CD4-positive, alpha-beta memory T cell (primary cell): ENCODE results near the gene TTC34. TPM values are rescaled to one million over a fixed set of nuclear protein-coding genes. Genes with fewer than 3 reads are reported as not detected.
A peak's percentile ranks its signal among the peaks of the same experiment; 100 is the strongest.

Source experiments
- CTCF ChIA-PET: fragments of 350-600 bp; sonication (Branson Sonifier 250); formaldehyde crosslinking; loops from one replicate; lab custom pipeline; 2021; ENCODE audit warnings: inconsistent platforms; ENCODE audit not compliant: partially characterized antibody; lab: Charles Lee
- POLR2A ChIA-PET: fragments of 350-600 bp; sonication (Branson Sonifier 250); formaldehyde crosslinking; loops from one replicate; lab custom pipeline; 2021; ENCODE audit not compliant: partially characterized antibody; lab: Charles Lee
- DNase-seq, 5 donors: peaks; one replicate each; pipeline versions ENCODE4 v3.0.0 to v3.0.0-alpha.2; 2020 to 2022; ENCODE audit warnings: mixed read lengths in 1 of 5
- H3K27ac ChIP-seq: one replicate; pipeline ENCODE4 v1.7.0; 2013; ENCODE audit warnings: low read depth, low read length
- H3K27me3 ChIP-seq: 2 replicates; pipeline ENCODE4 v1.7.0; 2013; ENCODE audit warnings: mild to moderate bottlenecking, low read length, moderate library complexity; ENCODE audit not compliant: insufficient read depth
- H3K36me3 ChIP-seq: 2 replicates; pipeline ENCODE4 v1.7.0; 2013; ENCODE audit warnings: mild to moderate bottlenecking, low read length, moderate library complexity; ENCODE audit not compliant: insufficient read depth
- H3K4me1 ChIP-seq: 2 replicates; pipeline ENCODE4 v1.7.0; 2013; ENCODE audit warnings: mild to moderate bottlenecking, low read length, moderate library complexity; ENCODE audit not compliant: insufficient read depth
- H3K4me3 ChIP-seq, 2 donors: one replicate each; pipeline ENCODE4 v1.7.0; 2013; ENCODE audit warnings: low read length in 2 of 2, mild to moderate bottlenecking in 1 of 2
- H3K9me3 ChIP-seq, 2 donors: one replicate each; pipeline ENCODE4 v1.7.0; 2013; ENCODE audit warnings: low read length in 2 of 2, control low read depth in 1 of 2; ENCODE audit not compliant: control insufficient read depth in 1 of 2
- H3K27ac Mint-ChIP-seq, 7 donors: one replicate each; pipeline ENCODE4 v1.8.0; 2020 to 2021; ENCODE audit warnings: mixed read lengths in 7 of 7, mild to moderate bottlenecking in 6 of 7, inconsistent platforms in 3 of 7, moderate library complexity in 3 of 7
- H3K27me3 Mint-ChIP-seq, 2 donors: one replicate each; pipeline ENCODE4 v1.8.0; 2020 to 2021; ENCODE audit warnings: mixed read lengths in 2 of 2
- H3K36me3 Mint-ChIP-seq, 2 donors: one replicate each; pipeline ENCODE4 v1.8.0; 2020 to 2021; ENCODE audit warnings: mixed read lengths in 2 of 2, inconsistent platforms in 1 of 2, mild to moderate bottlenecking in 1 of 2
- H3K4me1 Mint-ChIP-seq, 4 donors: one replicate each; pipeline ENCODE4 v1.8.0; 2020 to 2021; ENCODE audit warnings: mixed read lengths in 4 of 4, mild to moderate bottlenecking in 1 of 4
- H3K4me3 Mint-ChIP-seq, 8 donors: one replicate each; pipeline ENCODE4 v1.8.0; 2020 to 2021; ENCODE audit warnings: mixed read lengths in 8 of 8, mild to moderate bottlenecking in 7 of 8, moderate library complexity in 6 of 8, inconsistent platforms in 3 of 8
- H3K9me3 Mint-ChIP-seq, 8 donors: one replicate each; pipeline ENCODE4 v1.8.0; 2020 to 2021; ENCODE audit warnings: mixed read lengths in 8 of 8, mild to moderate bottlenecking in 5 of 8, inconsistent platforms in 3 of 8, moderate library complexity in 1 of 8
- intact Hi-C: fragments of 100-400 bp; cut with micrococcal nuclease; formaldehyde crosslinking; loops from one replicate; pipeline ENCODE4 v1.15.1; 2023
- polyA plus RNA-seq, 2 donors: library from polyadenylated mRNA; unstranded; fragments of 300-500 nt; fragmentation: Illumina TruSeq; gene quantifications; one replicate each; pipeline ENCODE4 v1.2.3, GENCODE V29; 2021
- total RNA-seq, 2 experiments: library from RNA; stranded (reverse); gene quantifications; one replicate each; pipeline ENCODE4 v1.2.3, GENCODE V29; 2021

Gene TTC34
- total and polyA plus RNA-seq, 4 experiments from 2014 or later: 0.06 to 4.9 (median 4.8) TPM; not detected in 1

DNA sequence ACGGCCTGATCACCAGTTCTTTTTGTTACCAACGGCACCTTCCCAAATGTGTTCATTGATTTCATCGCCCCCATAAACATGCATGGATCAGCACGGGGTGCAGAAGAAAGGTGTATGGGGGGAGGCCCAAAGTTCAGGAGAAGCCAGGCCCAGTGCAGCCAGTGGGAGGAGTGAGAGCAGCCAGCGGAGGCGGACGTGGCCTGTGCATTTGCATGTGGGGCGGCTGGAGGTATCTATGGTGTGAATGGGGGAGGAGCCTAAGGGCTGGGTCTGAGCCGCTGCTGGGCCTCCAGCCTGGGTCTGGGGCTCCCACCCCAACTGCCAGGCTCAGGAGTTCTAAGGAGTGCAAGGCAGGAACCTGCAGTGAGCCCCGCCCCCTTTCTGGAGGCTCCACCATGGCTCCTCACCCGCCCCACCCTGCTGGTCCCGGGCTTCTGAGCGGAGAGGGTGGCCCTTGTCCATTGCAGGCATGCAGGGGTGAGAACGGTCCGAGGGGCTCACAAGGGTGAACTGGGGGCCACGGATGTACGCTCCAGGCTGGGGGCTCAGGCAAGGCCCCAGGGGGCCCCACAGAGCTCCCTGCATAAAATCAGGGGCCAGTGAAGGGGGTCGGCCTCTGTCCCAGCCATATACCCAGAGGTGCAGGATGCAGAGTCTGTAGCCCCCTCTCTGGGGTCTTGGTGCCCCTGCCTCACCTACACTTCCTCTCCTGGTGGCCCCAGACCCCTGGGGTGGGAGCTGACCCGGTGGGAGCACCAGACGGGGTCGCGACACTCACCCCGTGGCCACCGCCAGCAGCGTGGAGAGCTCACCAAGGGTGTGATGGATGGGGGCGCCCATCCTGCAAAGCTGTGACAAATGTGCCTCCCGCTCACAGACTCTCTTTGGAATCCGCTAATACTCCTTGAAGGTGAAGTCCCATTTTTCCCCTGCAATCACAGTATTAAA lies 31.3 kb upstream of the TTC34 start:
- Mint-ChIP-seq H3K36me3 (no peaks in the 10 kb centered on the region), H3K4me1 (no peaks in the 10 kb centered on the region), H3K27me3 (no peaks in the 10 kb centered on the region), H3K4me3 (no peak overlapping the region), H3K27ac (no peak overlapping the region), H3K9me3 (peaks cover 0 to 5% (median 0%) of the 10 kb centered on the region in 8 donors)
- no peak for DNase-seq
- intact Hi-C loops: no loop called here
- Histone ChIP-seq H3K36me3 (no peaks in the 10 kb centered on the region), H3K4me1 (no peaks in the 10 kb centered on the region), H3K4me3 (no peak overlapping the region), H3K27ac (no peak overlapping the region), H3K9me3 (no peaks in the 10 kb centered on the region), H3K27me3 (no peaks in the 10 kb centered on the region)
- CTCF ChIA-PET: no interaction called here
- POLR2A ChIA-PET: no interaction called here

DNA sequence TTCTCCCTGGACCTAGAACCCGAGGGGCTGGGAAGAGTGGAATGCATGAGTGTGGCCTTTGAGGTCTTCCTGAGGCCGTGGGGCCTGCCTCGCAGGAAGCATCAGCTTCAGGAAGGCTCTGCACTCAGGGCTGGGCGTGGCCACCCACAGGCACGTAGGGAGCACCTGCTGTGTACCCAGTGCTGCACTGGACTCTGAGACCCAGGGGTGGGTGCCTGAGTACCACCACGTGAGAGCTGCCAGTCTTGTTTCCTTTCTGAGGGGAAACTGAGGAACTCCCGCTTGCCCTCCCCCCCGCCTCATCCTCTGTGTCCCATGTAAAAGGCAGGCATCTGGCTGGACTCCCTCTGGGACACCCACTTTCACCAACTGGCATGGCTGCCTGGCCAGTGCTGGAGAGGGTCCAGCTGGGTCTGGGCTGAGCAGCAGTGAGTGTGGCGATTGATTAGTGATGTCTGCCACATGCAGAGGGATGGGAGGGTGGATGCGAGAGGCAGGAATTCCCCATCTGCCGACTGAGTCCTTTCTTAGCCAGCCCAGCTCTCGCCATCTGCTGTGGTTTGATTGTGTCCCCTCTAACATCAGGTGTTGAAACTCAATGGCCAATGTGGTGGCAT lies 30.2 kb upstream of the TTC34 start:
- Mint-ChIP-seq H3K4me3 (no peak overlapping the region), H3K27me3 (no peaks in the 10 kb centered on the region), H3K9me3 (peaks cover 0 to 11% (median 2%) of the 10 kb centered on the region in 8 donors), H3K4me1 (no peaks in the 10 kb centered on the region), H3K36me3 (no peaks in the 10 kb centered on the region), H3K27ac (no peak overlapping the region)
- no peak overlapping the region for H3K4me3 ChIP-seq
- POLR2A ChIA-PET: no interaction called here
- no peaks in the 10 kb centered on the region for H3K27me3 ChIP-seq
- no peak overlapping the region for H3K27ac ChIP-seq
- DNase-seq: no peak
- intact Hi-C loops: no loop called here
- H3K4me1 ChIP-seq: no peaks in the 10 kb centered on the region
- no peaks in the 10 kb centered on the region for H3K9me3 ChIP-seq
- no peaks in the 10 kb centered on the region for H3K36me3 ChIP-seq
- CTCF ChIA-PET: no interaction called here

- Histone ChIP-seq H3K4me3 (no peak overlapping the region), H3K36me3 (no peaks in the 10 kb centered on the region), H3K27me3 (no peaks in the 10 kb centered on the region), H3K9me3 (no peaks in the 10 kb centered on the region), H3K4me1 (no peaks in the 10 kb centered on the region), H3K27ac (no peak overlapping the region)
- no peak for DNase-seq
- POLR2A ChIA-PET: no interaction called here
- intact Hi-C loops: no loop called here
- no peaks in the 10 kb centered on the region for H3K4me1 Mint-ChIP-seq
- CTCF ChIA-PET: no interaction called here
- no peaks in the 10 kb centered on the region for H3K36me3 Mint-ChIP-seq
- no peak overlapping the region for H3K27ac Mint-ChIP-seq
- peaks cover 0 to 11% (median 2%) of the 10 kb centered on the region in 8 donors for H3K9me3 Mint-ChIP-seq
- H3K4me3 Mint-ChIP-seq: no peak overlapping the region
- no peaks in the 10 kb centered on the region for H3K27me3 Mint-ChIP-seq
Measured at GRCh38 chr1:2830761-2831425, 29.4 kb upstream of the TTC34 start.

DNA sequence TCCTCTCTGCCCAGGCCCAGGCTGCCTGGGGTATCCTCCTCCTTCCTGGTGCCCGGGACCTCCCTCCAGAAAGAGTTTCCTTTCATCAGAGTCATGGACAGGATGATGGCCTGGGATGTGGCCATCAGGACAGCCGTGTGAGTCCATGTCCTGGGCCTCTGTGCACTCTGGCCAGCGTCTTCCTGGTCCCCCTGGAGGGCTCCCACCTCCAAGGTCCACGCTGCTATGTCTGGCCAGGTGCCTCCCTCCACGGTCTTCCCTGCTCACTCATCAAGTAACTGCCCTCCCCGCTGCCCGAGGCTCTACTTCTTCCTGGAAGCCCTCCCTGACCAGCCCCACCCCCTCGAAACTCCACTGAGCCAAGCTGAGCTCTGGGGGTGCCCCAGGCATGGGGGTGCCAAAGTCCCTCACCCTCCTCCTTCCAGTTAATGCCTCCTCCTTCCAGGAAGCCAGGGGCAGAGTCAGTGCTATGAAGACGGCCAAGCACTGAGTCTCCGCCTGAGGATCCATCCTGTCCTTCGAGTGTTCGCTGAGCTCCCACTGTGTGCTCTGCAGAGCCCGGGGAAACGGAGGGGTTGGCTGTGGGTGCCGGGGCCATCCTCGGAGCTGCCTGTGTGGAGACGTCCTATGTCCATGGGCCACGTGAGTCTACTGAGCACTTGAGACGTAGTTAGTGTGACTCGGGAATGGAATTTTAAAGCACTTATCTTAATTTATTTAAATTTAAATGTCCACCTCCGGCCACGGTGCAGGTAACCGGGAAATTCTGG lies 28.5 kb upstream of the TTC34 start:
- Histone ChIP-seq H3K27me3 (no peaks in the 10 kb centered on the region), H3K27ac (no peak overlapping the region), H3K36me3 (no peaks in the 10 kb centered on the region), H3K4me3 (no peak overlapping the region), H3K9me3 (no peaks in the 10 kb centered on the region), H3K4me1 (no peaks in the 10 kb centered on the region)
- Mint-ChIP-seq H3K27ac (no peak overlapping the region), H3K36me3 (no peaks in the 10 kb centered on the region), H3K4me3 (no peak overlapping the region), H3K9me3 (peaks cover 0 to 11% (median 2%) of the 10 kb centered on the region in 8 donors), H3K4me1 (no peaks in the 10 kb centered on the region), H3K27me3 (no peaks in the 10 kb centered on the region)
- CTCF ChIA-PET: no interaction called here
- POLR2A ChIA-PET: no interaction called here
- intact Hi-C loops: no loop called here
- no peak for DNase-seq

DNA sequence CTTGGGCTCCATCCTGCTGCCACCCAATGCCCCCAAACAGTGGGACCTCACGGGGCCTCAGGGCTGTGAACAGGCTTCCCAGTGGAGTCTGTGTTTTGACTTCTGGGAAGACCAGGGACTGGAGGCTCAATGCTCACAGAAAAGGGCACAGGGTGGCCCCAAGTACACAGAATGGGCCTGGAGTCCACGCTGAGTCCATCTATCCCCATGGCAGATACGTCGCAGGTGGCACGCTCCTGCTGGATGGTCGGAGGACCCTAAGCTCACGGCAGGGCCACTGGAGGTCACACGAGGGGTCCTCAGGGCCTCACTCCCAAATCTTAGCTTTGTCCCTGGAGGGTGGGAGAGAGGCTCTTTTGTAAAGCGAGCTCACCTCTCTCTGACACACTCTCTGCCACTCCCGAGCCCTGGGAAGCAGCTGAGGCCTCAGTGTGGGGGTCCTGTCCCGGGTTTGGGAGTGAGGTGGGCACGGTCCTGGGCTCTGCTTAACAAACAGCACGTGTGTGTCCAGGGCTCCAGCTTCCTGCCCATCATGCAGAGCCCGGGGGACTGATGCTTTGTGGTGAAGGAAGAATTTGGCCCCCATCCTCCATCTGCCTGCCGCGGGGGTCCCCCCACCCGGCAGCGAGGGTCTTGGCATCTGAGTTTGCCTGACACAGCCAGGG lies 27.2 kb upstream of the TTC34 start:
- Histone ChIP-seq H3K9me3 (no peaks in the 10 kb centered on the region), H3K4me3 (no peak overlapping the region), H3K4me1 (no peaks in the 10 kb centered on the region), H3K27me3 (no peaks in the 10 kb centered on the region), H3K36me3 (no peaks in the 10 kb centered on the region), H3K27ac (no peak overlapping the region)
- ChIA-PET POLR2A (no interaction called here), CTCF (no interaction called here)
- Mint-ChIP-seq H3K27ac (peak overlapping the region in 1 of 7 donors; percentile 25), H3K27me3 (peaks cover 1 to 4% of the 10 kb centered on the region in 2 donors), H3K36me3 (no peaks in the 10 kb centered on the region), H3K4me3 (no peak overlapping the region), H3K4me1 (no peaks in the 10 kb centered on the region), H3K9me3 (peaks cover 0 to 11% (median 2%) of the 10 kb centered on the region in 8 donors)
- intact Hi-C loops: no loop called here
- no peak for DNase-seq

GRCh38 chr1:2826736-2827292 lies 25.3 kb upstream of the TTC34 start:
- H3K4me3 ChIP-seq: no peak overlapping the region
- H3K36me3 Mint-ChIP-seq: no peaks in the 10 kb centered on the region
- ChIA-PET CTCF (no interaction called here), POLR2A (no interaction called here)
- H3K36me3 ChIP-seq: no peaks in the 10 kb centered on the region
- no peak for DNase-seq
- intact Hi-C loops: no loop called here
- H3K27me3 Mint-ChIP-seq: peaks cover 1 to 7% of the 10 kb centered on the region in 2 donors
- no peaks in the 10 kb centered on the region for H3K9me3 ChIP-seq
- peaks cover 0 to 12% (median 2%) of the 10 kb centered on the region in 8 donors for H3K9me3 Mint-ChIP-seq
- no peak overlapping the region for H3K27ac ChIP-seq
- H3K27ac Mint-ChIP-seq: no peak overlapping the region
- no peaks in the 10 kb centered on the region for H3K4me1 ChIP-seq
- H3K27me3 ChIP-seq: no peaks in the 10 kb centered on the region
- H3K4me1 Mint-ChIP-seq: no peaks in the 10 kb centered on the region
- no peak overlapping the region for H3K4me3 Mint-ChIP-seq
